ENCODE measurements around the gene EHMT1.

DNA sequence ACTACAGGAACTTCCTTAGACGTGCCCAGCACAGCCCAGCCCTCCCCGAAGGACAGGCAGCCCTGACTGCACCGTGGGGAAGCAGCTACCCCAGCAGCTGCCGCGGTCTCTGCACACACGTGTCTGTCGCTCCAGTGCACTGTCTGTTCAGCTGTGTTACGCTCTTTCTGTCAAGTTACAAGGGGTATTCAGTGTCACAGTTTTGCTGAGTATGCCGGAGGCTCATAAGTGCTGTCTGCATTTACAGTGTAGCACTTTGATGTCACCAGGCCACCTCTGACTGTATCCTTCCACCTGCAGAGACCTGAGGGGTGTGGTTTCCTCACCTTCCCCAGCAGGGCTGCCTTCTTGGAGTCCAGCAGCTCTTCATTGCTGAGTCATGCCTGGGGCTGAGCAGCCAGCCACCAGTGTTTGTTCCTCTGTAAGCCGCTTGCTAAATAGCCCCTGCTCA, 126.8 kb downstream of the EHMT1 start:
- TF ChIP-seq, protein P1, sequence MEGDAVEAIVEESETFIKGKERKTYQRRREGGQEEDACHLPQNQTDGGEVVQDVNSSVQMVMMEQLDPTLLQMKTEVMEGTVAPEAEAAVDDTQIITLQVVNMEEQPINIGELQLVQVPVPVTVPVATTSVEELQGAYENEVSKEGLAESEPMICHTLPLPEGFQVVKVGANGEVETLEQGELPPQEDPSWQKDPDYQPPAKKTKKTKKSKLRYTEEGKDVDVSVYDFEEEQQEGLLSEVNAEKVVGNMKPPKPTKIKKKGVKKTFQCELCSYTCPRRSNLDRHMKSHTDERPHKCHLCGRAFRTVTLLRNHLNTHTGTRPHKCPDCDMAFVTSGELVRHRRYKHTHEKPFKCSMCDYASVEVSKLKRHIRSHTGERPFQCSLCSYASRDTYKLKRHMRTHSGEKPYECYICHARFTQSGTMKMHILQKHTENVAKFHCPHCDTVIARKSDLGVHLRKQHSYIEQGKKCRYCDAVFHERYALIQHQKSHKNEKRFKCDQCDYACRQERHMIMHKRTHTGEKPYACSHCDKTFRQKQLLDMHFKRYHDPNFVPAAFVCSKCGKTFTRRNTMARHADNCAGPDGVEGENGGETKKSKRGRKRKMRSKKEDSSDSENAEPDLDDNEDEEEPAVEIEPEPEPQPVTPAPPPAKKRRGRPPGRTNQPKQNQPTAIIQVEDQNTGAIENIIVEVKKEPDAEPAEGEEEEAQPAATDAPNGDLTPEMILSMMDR (IDR thresholded peaks at IDR 0.05): no peak
- TF ChIP-seq, protein P2, sequence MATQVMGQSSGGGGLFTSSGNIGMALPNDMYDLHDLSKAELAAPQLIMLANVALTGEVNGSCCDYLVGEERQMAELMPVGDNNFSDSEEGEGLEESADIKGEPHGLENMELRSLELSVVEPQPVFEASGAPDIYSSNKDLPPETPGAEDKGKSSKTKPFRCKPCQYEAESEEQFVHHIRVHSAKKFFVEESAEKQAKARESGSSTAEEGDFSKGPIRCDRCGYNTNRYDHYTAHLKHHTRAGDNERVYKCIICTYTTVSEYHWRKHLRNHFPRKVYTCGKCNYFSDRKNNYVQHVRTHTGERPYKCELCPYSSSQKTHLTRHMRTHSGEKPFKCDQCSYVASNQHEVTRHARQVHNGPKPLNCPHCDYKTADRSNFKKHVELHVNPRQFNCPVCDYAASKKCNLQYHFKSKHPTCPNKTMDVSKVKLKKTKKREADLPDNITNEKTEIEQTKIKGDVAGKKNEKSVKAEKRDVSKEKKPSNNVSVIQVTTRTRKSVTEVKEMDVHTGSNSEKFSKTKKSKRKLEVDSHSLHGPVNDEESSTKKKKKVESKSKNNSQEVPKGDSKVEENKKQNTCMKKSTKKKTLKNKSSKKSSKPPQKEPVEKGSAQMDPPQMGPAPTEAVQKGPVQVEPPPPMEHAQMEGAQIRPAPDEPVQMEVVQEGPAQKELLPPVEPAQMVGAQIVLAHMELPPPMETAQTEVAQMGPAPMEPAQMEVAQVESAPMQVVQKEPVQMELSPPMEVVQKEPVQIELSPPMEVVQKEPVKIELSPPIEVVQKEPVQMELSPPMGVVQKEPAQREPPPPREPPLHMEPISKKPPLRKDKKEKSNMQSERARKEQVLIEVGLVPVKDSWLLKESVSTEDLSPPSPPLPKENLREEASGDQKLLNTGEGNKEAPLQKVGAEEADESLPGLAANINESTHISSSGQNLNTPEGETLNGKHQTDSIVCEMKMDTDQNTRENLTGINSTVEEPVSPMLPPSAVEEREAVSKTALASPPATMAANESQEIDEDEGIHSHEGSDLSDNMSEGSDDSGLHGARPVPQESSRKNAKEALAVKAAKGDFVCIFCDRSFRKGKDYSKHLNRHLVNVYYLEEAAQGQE (IDR thresholded peaks at IDR 0.05; ENCODE audit: insufficient read depth in 1 of 2, low read depth in 2 of 2, low read length in 1 of 2): no peak
- TF ChIP-seq POLR2AphosphoS5 (IDR thresholded peaks at IDR 0.05; ENCODE audit: low read depth, low read length) (no peak), SIN3A (IDR thresholded peaks at IDR 0.05; ENCODE audit: borderline replicate concordance, insufficient read depth, low read depth, low read length) (no peak)

All from Panc1 (cell line).